Fibroblast of skin of right biceps (primary cell): ENCODE data around the gene TOMM40.
"Not testable (repeated sequence)": the region's sequence is repeated elsewhere in the genome, so short reads cannot be mapped to it uniquely, and the experiment has no call there.

ENCODE experiments used
- DNase-seq: peaks from one replicate; pipeline ENCODE4 v3.0.0-alpha.2; 2013

Gene TOMM40

GRCh38 chr19:44872661-44873060 lies 18.4 kb upstream of the TOMM40 start:
- DNase-seq: no peak

GRCh38 chr19:44874317-44874716 lies 16.7 kb upstream of the TOMM40 start:
- DNase-seq: no peak

GRCh38 chr19:44875666-44876451 lies 15.2 kb upstream of the TOMM40 start:
- peak; percentile 60 for DNase-seq

- no peak for DNase-seq
Observed at GRCh38 chr19:44876930-44877535, 14.0 kb upstream of the TOMM40 start.

GRCh38 chr19:44878120-44878865 lies 12.8 kb upstream of the TOMM40 start:
- DNase-seq: no peak

DNA sequence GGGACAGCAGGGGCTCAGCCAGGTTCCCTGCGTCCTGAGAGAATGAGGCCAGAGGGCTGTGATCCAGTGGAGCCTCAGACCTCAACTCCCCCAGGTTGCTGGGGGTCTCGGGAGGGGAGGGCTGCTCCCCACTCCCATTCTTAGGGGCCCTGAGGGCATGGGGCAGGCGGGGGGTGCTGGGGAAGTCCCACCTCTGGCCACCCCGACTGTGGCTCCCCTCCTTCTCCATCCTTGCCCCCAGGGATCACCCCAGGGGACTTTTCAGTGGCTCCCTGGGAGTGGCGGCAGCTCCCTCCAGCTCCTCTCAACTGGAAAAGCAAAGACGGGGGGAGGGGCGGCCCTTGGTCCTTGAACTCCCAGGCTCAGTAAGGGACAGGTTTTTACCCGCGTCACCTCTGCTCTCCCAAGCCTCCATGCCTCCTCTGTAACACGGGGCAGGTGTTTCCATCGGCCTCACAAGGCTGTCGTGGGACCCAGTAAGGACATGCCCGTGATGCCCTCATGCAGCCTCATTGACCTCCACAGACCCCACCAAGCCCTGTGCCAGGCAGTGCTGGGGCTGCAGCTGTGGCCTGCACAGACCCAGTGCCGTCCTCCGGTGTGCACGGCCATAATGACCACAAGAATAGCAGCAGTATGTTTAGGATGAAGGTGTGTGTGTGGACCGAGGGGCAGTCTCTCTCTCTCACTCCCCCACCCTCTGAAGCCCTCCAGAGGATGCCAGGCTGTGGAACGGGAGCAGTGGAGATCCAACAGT lies 11.6 kb upstream of the TOMM40 start:
- DNase-seq: no peak

DNA sequence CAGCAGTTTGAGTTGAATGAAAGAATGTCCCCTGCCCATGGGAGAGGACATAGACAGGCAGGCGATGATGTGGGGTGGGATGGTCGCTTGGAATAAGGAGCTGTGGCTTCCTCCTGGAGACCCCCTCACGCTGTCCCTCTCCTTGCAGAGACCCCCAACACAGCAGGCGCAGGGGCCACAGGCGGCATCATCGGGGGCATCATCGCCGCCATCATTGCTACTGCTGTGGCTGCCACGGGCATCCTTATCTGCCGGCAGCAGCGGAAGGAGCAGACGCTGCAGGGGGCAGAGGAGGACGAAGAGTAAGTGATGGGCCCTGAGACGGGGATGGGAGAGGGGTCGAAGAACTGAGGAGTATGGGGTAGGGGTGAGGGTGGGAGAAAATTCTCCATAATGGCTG lies 9.0 kb upstream of the TOMM40 start:
- DNase-seq: no peak

DNA sequence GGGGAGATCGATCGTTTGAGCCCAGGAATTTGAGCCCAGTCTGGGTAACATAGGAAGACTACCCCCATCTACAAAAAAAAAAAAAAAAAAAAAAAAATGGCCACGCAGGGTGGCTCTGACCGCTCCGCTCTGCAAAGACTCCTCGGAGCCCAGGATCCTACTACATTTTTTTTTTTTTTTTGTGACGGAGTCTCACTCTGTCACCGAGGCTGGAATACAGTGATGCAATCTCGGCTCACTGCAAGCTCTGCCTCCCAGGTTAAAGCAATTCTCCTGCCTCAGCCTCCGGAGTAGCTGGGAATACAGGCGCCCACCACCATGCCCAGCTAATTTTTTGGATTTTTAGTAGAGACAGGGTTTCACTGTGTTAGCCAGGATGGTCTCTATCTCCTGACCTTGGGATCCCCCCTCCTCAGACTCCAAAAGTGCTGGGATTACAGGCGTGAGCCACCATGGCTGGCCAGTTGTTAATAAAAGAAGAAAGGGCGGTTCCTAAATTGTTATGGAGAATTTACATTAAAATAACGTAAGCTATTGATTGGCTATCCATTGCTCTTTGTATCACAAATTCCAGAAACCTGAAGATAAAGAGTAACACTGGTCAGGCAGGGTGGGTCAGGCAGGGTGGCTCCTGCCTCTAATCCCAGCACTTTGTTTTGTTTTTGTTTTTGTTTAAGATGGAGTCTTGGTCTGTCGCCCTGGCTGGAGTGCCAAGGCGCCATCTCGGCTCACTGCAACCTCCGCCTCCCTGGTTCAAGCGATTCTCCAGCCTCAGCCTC lies 8.2 kb upstream of the TOMM40 start:
- not testable (repeated sequence) for DNase-seq

DNA sequence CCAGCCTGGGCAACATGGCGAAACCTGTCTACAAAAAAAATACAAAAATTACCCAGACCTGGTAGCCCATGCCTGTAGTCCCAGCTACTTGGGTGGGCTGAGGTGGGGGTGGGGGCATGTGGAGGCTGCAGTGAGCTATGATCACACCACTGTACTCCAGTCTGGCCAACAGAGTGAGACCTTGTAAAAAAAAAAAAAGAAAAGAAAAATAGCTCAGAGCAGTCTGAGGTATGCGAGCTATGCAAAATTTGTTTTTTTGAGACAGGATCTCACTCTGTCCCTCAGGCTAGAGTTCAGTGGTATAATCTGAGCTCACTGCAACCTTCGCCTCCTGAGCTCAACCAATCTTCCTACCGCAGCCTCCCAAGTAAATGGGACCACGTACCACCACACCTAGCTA lies 7.1 kb upstream of the TOMM40 start:
- peak; percentile 36 for DNase-seq

DNA sequence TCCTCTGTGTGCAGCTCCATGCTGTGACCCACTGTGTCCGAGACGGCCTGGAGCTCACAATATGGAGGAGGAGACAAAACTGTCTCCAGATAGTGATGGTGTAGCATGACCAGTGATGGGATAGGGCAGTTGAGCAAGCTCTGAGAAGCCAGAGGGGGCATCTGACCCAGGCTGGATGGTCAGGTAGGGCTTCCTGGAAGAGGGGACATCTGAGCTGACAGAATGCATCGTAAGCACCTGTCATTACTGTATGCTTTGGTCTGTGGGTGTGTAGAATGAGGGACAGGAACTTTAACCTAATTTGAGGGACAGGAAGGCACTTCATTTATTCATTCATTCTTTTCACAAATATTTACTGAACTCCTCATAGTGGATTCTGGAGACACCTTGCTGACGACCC lies 6.5 kb upstream of the TOMM40 start:
- no peak for DNase-seq

DNA sequence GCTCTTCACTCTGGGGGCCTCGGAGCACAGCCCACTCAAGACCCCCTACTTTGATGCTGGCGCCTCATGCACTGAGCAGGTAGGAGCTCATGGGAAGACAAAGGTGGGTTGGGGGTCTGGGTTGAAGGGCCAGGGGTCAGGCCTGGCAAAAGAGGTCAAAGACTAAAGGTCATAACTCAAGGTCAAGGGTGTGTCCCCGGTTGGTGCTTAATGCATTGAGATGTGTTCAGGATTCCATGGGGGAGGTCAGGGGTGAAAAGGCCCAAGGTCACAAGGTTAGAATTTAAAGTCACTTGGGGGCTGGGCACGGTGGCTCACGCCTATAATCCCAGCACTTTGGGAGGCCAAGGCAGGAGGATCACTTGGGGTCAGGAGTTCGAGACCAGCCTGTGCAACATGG lies 4.9 kb upstream of the TOMM40 start:
- no peak for DNase-seq

GRCh38 chr19:44887648-44888047 lies 3.4 kb upstream of the TOMM40 start:
- DNase-seq: no peak

- DNase-seq: not testable (repeated sequence)
Observed at GRCh38 chr19:44888335-44888734, 2.7 kb upstream of the TOMM40 start.

- no peak for DNase-seq
Observed at GRCh38 chr19:44889830-44890365, 1.2 kb upstream of the TOMM40 start.

DNA sequence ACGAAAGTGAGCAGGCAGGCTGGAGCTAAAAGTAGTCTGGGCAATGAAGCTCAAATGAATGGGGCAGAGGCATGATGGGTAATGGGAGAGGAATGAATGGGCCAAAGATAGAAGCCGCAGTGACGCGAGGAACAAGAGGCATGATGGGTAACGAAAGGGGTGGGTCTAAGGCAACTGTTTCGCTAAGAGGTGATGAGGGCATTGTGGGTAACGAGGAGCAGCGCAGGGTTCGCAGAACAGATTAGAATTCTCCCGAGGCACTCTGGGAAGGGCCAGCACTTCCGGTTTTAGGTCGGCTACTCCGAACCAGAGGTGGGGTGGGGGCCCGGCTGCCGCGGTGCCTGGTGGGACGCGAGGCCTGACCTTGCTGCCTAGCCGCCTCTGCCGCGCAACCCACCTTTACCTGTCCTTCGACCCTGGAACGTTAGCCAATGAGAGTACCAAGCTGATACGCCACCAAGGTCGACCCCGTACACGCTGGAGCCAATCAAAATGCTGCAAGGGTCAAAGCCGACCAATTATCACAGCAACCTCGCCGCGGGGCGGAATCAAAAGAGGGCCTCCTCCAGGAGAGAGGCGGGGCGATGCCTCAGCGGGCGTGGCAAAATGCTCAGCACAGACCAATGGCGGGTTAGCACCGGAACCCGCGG lies 563 bp upstream of the TOMM40 start:
- peak; percentile 100 for DNase-seq

DNA sequence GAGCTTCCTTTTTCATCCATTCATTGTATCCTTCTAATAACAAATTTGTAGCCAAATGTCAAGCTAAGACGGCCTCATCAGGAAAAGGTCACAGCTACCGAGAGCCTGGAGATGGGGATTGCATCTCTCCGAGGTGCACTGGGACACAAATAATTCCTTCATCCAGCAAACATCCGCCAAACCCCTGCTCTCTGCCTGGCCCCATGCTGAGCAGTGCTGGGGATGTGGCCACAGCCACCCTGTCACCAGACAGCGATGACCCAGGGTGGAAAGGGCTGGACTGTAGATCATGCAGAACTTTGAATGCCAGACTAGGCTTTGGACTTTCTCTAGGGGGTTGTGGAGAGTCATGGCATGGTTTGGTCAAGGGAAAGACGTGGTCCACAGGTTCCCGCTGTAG lies 1.9 kb downstream of the TOMM40 start:
- no peak for DNase-seq

GRCh38 chr19:44893332-44894051 lies 2.4 kb downstream of the TOMM40 start:
- DNase-seq: no peak

GRCh38 chr19:44894052-44894400 lies 3.0 kb downstream of the TOMM40 start:
- DNase-seq: no peak

DNA sequence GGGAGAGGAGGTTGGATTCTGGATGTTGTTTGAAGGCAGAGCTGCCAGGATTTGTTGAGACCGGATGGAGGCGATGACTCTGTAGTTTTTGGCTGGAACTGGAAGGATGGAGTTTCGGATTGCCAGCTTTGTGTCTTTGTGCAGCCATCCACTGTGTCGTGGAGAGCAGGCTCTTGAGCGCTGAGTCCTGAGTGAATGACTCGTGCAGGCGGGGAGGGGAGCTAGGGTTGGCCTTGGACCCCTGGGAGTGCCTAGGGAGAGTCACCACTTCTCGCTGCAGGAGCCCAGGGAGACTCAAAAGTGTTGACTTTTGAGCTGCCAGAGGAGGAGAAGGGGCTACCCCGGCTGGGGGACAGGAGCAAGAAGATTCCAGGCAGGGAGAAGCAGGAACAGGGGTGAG lies 3.9 kb downstream of the TOMM40 start:
- no peak for DNase-seq

GRCh38 chr19:44897835-44898234 lies 6.8 kb downstream of the TOMM40 start:
- no peak for DNase-seq
